Measurements from ENCODE around the gene FNBP1L.
"Not testable (repeated sequence)": the region's sequence is repeated elsewhere in the genome, so short reads cannot be mapped to it uniquely, and the experiment has no call there.

Gene FNBP1L

GRCh38 chr1:93443454-93443853, 4.5 kb upstream of the FNBP1L start:
- no peak for DNase-seq (ENCODE audit: low read depth)

GRCh38 chr1:93446837-93447451, 974 bp upstream of the FNBP1L start:
- DNase-seq (ENCODE audit: low read depth): no peak

- no peak for DNase-seq (ENCODE audit: low read depth)
These were observed 519 bp downstream of the FNBP1L start for GRCh38 chr1:93448292-93448982.

- DNase-seq (ENCODE audit: low read depth): peak; percentile 79
These were observed 1.3 kb downstream of the FNBP1L start for GRCh38 chr1:93448983-93449804.

- no peak for DNase-seq (ENCODE audit: low read depth)
These were observed 2.4 kb downstream of the FNBP1L start for GRCh38 chr1:93450321-93450720.

- no peak for DNase-seq (ENCODE audit: low read depth)
These were observed 6.0 kb downstream of the FNBP1L start for GRCh38 chr1:93453911-93454310.

- peak; percentile 81 for DNase-seq (ENCODE audit: low read depth)
These were observed 11.2 kb downstream of the FNBP1L start for GRCh38 chr1:93459126-93459525.

GRCh38 chr1:93461236-93461635, 13.3 kb downstream of the FNBP1L start:
- DNase-seq (ENCODE audit: low read depth): no peak

GRCh38 chr1:93463960-93464359, 16.0 kb downstream of the FNBP1L start:
- DNase-seq (ENCODE audit: low read depth): no peak

- not testable (repeated sequence) for DNase-seq (ENCODE audit: low read depth)
These were observed 17.6 kb downstream of the FNBP1L start for GRCh38 chr1:93465371-93466082.

- DNase-seq (ENCODE audit: low read depth): no peak
These were observed 19.7 kb downstream of the FNBP1L start for GRCh38 chr1:93467606-93468005.

GRCh38 chr1:93468662-93469061, 20.7 kb downstream of the FNBP1L start:
- no peak for DNase-seq (ENCODE audit: low read depth)

GRCh38 chr1:93469223-93469622, 21.3 kb downstream of the FNBP1L start:
- DNase-seq (ENCODE audit: low read depth): not testable (repeated sequence)

GRCh38 chr1:93471284-93471683, 23.4 kb downstream of the FNBP1L start:
- no peak for DNase-seq (ENCODE audit: low read depth)

GRCh38 chr1:93471911-93472310, 24.0 kb downstream of the FNBP1L start:
- peak; percentile 90 for DNase-seq (ENCODE audit: low read depth)

- DNase-seq (ENCODE audit: low read depth): peak; percentile 96
These were observed 26.4 kb downstream of the FNBP1L start for GRCh38 chr1:93474321-93474720.

GRCh38 chr1:93475681-93476080, 27.8 kb downstream of the FNBP1L start:
- DNase-seq (ENCODE audit: low read depth): peak; percentile 58

- peak; percentile 32 for DNase-seq (ENCODE audit: low read depth)
These were observed 31.3 kb downstream of the FNBP1L start for GRCh38 chr1:93479133-93479745.

- DNase-seq (ENCODE audit: low read depth): not testable (repeated sequence)
These were observed 34.0 kb downstream of the FNBP1L start for GRCh38 chr1:93481899-93482298.

- peak; percentile 27 for DNase-seq (ENCODE audit: low read depth)
These were observed 35.3 kb downstream of the FNBP1L start for GRCh38 chr1:93483200-93483599.

GRCh38 chr1:93483606-93484005, 35.7 kb downstream of the FNBP1L start:
- DNase-seq (ENCODE audit: low read depth): no peak

- no peak for DNase-seq (ENCODE audit: low read depth)
These were observed 40.3 kb downstream of the FNBP1L start for GRCh38 chr1:93488207-93488606.
